HepG2 (cell line): ENCODE measurements around the gene FN1. TPM values are rescaled to one million over a fixed set of nuclear protein-coding genes. Genes with fewer than 3 reads are reported as not detected.

Source experiments
- CHCHD3 ChIP-seq: sonication (generic); formaldehyde crosslinking; IDR thresholded peaks from 2 replicates; pipeline ENCODE4 v1.8.0; 2022; ENCODE audit warnings: mild to moderate bottlenecking, missing genetic modification reagents, moderate library complexity
- GTF3A ChIP-seq: sonication (generic); formaldehyde crosslinking; conservative IDR thresholded peaks from 2 replicates; pipeline ENCODE4 v1.4.0; 2020; ENCODE audit warnings: mild to moderate bottlenecking, missing genetic modification reagents
- KAT7 ChIP-seq: IDR thresholded peaks from 2 replicates; pipeline ENCODE4 v1.6.1; 2018; ENCODE audit warnings: borderline replicate concordance, missing compliant biosample characterization
- KAT8 ChIP-seq: IDR thresholded peaks from 2 replicates; pipeline ENCODE4 v1.6.1; 2016; ENCODE audit warnings: missing genetic modification reagents, missing compliant biosample characterization
- KLF13 ChIP-seq: sonication (generic); formaldehyde crosslinking; IDR thresholded peaks from 2 replicates; pipeline ENCODE4 v1.4.0; 2020; ENCODE audit warnings: mild to moderate bottlenecking, missing genetic modification reagents
- MAFG ChIP-seq: sonication (generic); formaldehyde crosslinking; IDR thresholded peaks from 2 replicates; pipeline ENCODE4 v1.5.1; 2020; ENCODE audit warnings: mild to moderate bottlenecking, missing genetic modification reagents
- MED13 ChIP-seq: sonication (generic); formaldehyde crosslinking; IDR thresholded peaks from 2 replicates; pipeline ENCODE4 v1.5.0; 2020; ENCODE audit warnings: missing genetic modification reagents
- MIER3 ChIP-seq: IDR thresholded peaks from 2 replicates; pipeline ENCODE4 v1.6.1; 2016; ENCODE audit warnings: missing compliant biosample characterization, borderline replicate concordance
- MYNN ChIP-seq: sonication (generic); formaldehyde crosslinking; IDR thresholded peaks from 2 replicates; pipeline ENCODE4 v1.4.0; 2020; ENCODE audit warnings: mild to moderate bottlenecking, low read depth, missing genetic modification reagents
- POLR2G ChIP-seq: fragments of 200-400 bp; formaldehyde crosslinking; IDR thresholded peaks from 2 replicates; pipeline ENCODE4 v1.6.1; 2018; ENCODE audit warnings: mild to moderate bottlenecking, low read depth, low read length, moderate library complexity
- THAP11 ChIP-seq: IDR thresholded peaks from 2 replicates; pipeline ENCODE4 v1.6.1; 2016; ENCODE audit warnings: missing biosample characterization, missing genetic modification reagents
- TMF1 ChIP-seq: sonication (generic); formaldehyde crosslinking; IDR thresholded peaks from 2 replicates; pipeline ENCODE4 v1.8.1; 2022; ENCODE audit warnings: low read depth, missing genetic modification reagents
- ZFAT ChIP-seq: sonication (generic); formaldehyde crosslinking; conservative IDR thresholded peaks from 2 replicates; pipeline ENCODE4 v1.8.1; 2023; ENCODE audit warnings: missing genetic modification reagents, inconsistent platforms
- ZKSCAN8 ChIP-seq: IDR thresholded peaks from 2 replicates; pipeline ENCODE4 v1.6.1; 2016; ENCODE audit warnings: borderline replicate concordance, missing genetic modification reagents, missing compliant biosample characterization
- ZNF549 ChIP-seq: sonication (generic); formaldehyde crosslinking; IDR thresholded peaks from 2 replicates; pipeline ENCODE4 v1.5.0; 2020; ENCODE audit warnings: missing genetic modification reagents
- ZNF616 ChIP-seq: sonication (generic); formaldehyde crosslinking; IDR thresholded peaks from 2 replicates; pipeline ENCODE4 v1.5.0; 2020; ENCODE audit warnings: low read depth, mild to moderate bottlenecking, missing genetic modification reagents
- polyA plus RNA-seq, 8 experiments: library from polyadenylated mRNA; depleted of rRNA in 3 of 8; stranded (reverse) in 7 of 8; unstranded in 1 of 8; fragments of >200 nt; fragmentation: Illumina TruSeq in 4 of 8; extraction: Trizol in 4 of 8; gene quantifications; 2 replicates each; pipeline versions ENCODE4 v1.2.1 to v1.2.3, GENCODE V29; 2011 to 2016; ENCODE audit warnings: low read depth in 4 of 8, missing spikeins in 1 of 8, mixed read lengths in 1 of 8; ENCODE audit not compliant: insufficient read depth in 1 of 8
- total RNA-seq, 5 experiments: library from RNA; depleted of rRNA; stranded (reverse); fragments of >200 nt; fragmentation: Illumina TruSeq; extraction: Trizol; gene quantifications; 2 replicates each; pipeline ENCODE4 v1.2.3, GENCODE V29; 2016; ENCODE audit warnings: low read depth in 1 of 5
- TF ChIP-seq, protein P1 (sequence below): IDR thresholded peaks from 2 replicates; pipeline ENCODE4 v1.6.1; 2016; ENCODE audit warnings: low read depth
- TF ChIP-seq, protein P2 (sequence below): sonication (generic); formaldehyde crosslinking; IDR thresholded peaks from 2 replicates; pipeline ENCODE4 v1.8.0; 2022; ENCODE audit warnings: mild to moderate bottlenecking, missing genetic modification reagents, borderline replicate concordance
- TF ChIP-seq, protein P3 (sequence below): sonication (generic); formaldehyde crosslinking; IDR thresholded peaks from 2 replicates; pipeline ENCODE4 v1.5.0; 2020; ENCODE audit warnings: mild to moderate bottlenecking, missing genetic modification reagents, moderate library complexity
- TF ChIP-seq, protein P4 (sequence below): sonication (generic); formaldehyde crosslinking; IDR thresholded peaks from 2 replicates; pipeline ENCODE4 v1.4.0; 2020; ENCODE audit warnings: missing genetic modification reagents

FN1 gene
- total and polyA plus RNA-seq, 2 of the 13 experiments (the other 11 are each of a cell fraction or from before 2014, with no cell fraction given): 1,847 to 6,471 TPM

DNA sequence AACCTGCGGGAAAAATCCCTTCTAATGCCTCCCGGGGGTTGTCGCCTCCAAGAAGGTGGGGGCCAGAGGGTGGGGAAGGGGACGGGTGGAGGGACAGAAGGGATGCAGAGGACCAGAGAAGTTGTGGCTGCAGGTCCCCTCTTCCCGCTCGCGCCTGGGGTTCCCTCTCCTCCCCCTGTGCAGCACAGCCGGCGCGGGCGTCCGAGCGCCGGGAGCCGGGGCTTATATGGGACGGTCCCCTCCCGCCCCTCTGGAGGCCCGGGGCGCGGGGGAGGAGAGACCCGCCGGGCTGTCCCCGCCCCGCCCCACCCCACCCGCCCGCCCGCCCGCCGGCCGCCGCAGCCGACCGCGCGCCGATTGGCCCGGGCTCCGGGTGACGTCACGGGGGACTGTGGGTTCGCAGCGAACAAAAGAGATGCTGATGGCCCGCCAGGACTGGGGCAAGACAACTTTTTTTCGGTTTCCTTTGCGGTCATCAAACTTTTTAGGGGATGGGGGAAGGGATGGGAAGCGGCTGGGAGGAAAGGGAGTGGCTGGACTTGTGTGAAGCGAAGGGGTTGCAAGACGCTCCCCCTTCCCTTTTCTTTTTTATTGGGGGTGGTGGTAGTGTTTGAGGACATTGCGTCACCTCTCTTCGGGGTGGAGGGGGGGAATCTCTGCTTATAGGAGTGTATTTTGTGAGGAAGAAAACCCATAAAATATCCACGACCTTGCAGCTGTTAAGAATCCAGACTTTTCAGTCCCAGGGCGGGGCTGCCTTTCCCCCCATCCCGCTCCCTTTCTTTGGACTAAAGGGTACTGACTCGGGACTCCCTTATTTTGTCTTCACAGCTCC is at the start of gene FN1 (continued):
- TF ChIP-seq, protein P1, sequence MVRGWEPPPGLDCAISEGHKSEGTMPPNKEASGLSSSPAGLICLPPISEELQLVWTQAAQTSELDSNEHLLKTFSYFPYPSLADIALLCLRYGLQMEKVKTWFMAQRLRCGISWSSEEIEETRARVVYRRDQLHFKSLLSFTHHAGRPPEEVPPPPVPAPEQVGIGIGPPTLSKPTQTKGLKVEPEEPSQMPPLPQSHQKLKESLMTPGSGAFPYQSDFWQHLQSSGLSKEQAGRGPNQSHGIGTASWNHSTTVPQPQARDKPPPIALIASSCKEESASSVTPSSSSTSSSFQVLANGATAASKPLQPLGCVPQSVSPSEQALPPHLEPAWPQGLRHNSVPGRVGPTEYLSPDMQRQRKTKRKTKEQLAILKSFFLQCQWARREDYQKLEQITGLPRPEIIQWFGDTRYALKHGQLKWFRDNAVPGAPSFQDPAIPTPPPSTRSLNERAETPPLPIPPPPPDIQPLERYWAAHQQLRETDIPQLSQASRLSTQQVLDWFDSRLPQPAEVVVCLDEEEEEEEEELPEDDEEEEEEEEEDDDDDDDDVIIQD (CRISPR knock-in tag): peak; percentile 51
- TF ChIP-seq ZKSCAN8: no peak; the same call in 1 of the 2 replicates
- TF ChIP-seq CHCHD3 (CRISPR knock-in tag): no peak; the same call in 1 of the 2 replicates
- TF ChIP-seq, protein P2, sequence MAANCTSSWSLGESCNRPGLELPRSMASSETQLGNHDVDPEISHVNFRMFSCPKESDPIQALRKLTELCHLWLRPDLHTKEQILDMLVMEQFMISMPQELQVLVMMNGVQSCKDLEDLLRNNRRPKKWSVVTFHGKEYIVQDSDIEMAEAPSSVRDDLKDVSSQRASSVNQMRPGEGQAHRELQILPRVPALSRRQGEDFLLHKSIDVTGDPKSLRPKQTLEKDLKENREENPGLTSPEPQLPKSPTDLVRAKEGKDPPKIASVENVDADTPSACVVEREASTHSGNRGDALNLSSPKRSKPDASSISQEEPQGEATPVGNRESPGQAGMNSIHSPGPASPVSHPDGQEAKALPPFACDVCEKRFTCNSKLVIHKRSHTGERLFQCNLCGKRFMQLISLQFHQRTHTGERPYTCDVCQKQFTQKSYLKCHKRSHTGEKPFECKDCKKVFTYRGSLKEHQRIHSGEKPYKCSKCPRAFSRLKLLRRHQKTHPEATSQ (CRISPR knock-in tag): peak; percentile 89; the same call in 1 of the 2 replicates
- TF ChIP-seq THAP11 (CRISPR knock-in tag): peak; percentile 68
- TF ChIP-seq POLR2G: peak; percentile 99
- no peak for TF ChIP-seq ZFAT (CRISPR knock-in tag)
- peak; percentile 36 for TF ChIP-seq MIER3 (CRISPR knock-in tag)
- TF ChIP-seq TMF1 (CRISPR knock-in tag): peak; percentile 76; the same call in 1 of the 2 replicates
- TF ChIP-seq KLF13 (CRISPR knock-in tag): peak; percentile 3; the same call in 1 of the 2 replicates
- TF ChIP-seq MAFG (CRISPR knock-in tag): no peak
- no peak for TF ChIP-seq GTF3A
- TF ChIP-seq, protein P3, sequence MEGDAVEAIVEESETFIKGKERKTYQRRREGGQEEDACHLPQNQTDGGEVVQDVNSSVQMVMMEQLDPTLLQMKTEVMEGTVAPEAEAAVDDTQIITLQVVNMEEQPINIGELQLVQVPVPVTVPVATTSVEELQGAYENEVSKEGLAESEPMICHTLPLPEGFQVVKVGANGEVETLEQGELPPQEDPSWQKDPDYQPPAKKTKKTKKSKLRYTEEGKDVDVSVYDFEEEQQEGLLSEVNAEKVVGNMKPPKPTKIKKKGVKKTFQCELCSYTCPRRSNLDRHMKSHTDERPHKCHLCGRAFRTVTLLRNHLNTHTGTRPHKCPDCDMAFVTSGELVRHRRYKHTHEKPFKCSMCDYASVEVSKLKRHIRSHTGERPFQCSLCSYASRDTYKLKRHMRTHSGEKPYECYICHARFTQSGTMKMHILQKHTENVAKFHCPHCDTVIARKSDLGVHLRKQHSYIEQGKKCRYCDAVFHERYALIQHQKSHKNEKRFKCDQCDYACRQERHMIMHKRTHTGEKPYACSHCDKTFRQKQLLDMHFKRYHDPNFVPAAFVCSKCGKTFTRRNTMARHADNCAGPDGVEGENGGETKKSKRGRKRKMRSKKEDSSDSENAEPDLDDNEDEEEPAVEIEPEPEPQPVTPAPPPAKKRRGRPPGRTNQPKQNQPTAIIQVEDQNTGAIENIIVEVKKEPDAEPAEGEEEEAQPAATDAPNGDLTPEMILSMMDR: no peak
- TF ChIP-seq ZNF616 (CRISPR knock-in tag): no peak
- TF ChIP-seq MED13 (CRISPR knock-in tag): peak; percentile 98
- TF ChIP-seq KAT7 (CRISPR knock-in tag): peak; percentile 91
- peak; percentile 81 for TF ChIP-seq KAT8 (CRISPR knock-in tag)
- TF ChIP-seq ZNF549 (CRISPR knock-in tag): no peak
- TF ChIP-seq, protein P4, sequence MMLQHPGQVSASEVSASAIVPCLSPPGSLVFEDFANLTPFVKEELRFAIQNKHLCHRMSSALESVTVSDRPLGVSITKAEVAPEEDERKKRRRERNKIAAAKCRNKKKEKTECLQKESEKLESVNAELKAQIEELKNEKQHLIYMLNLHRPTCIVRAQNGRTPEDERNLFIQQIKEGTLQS (CRISPR knock-in tag): peak; percentile 64
- peak; percentile 93; the same call in 1 of the 2 replicates for TF ChIP-seq MYNN (CRISPR knock-in tag)
